B cell (primary cell): Measurements from ENCODE around the gene RIC8B.

Experiments used
- EZH2 ChIP-seq: IDR thresholded peaks from 2 replicates; pipeline ENCODE4 v1.6.1; 2012; ENCODE audit warnings: borderline replicate concordance, low read depth, mild to moderate bottlenecking, moderate library complexity, low read length; ENCODE audit not compliant: insufficient read depth, poor library complexity, severe bottlenecking
- TF ChIP-seq, protein P1 (sequence below): fragments of 200-600 bp; IDR thresholded peaks from one replicate; pipeline ENCODE4 v1.8.0; 2022; ENCODE audit warnings: antibody characterized with exemption, mild to moderate bottlenecking

GRCh38 chr12:106867651-106868050 lies 93.2 kb downstream of the RIC8B start:
- TF ChIP-seq, protein P1, sequence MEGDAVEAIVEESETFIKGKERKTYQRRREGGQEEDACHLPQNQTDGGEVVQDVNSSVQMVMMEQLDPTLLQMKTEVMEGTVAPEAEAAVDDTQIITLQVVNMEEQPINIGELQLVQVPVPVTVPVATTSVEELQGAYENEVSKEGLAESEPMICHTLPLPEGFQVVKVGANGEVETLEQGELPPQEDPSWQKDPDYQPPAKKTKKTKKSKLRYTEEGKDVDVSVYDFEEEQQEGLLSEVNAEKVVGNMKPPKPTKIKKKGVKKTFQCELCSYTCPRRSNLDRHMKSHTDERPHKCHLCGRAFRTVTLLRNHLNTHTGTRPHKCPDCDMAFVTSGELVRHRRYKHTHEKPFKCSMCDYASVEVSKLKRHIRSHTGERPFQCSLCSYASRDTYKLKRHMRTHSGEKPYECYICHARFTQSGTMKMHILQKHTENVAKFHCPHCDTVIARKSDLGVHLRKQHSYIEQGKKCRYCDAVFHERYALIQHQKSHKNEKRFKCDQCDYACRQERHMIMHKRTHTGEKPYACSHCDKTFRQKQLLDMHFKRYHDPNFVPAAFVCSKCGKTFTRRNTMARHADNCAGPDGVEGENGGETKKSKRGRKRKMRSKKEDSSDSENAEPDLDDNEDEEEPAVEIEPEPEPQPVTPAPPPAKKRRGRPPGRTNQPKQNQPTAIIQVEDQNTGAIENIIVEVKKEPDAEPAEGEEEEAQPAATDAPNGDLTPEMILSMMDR = no peak
- no peak for TF ChIP-seq EZH2
